ENCODE data around the gene B3GALT6. TPM values are rescaled to one million over a fixed set of nuclear protein-coding genes. Genes with fewer than 3 reads are reported as not detected.

Gene B3GALT6
- polyA plus RNA-seq, 1 experiment: 20.9 TPM

DNA sequence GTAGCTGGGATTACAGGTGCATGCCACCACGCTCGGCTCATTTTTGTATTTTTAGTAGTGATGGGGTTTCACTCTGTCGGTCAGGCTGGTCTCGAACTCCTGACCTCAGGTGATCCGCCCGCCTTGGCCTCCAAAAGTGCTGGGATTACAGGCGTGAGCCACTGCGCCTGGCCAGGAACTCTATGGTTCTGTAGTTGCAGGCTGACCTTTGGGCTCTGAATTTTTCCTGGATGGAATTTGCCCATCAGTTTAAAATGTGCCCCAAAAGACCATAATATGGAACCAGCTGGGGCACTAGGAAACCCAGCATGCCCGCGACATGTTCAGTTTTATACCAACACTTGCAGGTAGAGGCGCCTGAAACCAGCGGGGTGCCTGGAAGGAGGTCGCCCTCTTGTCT, 46.6 kb downstream of the B3GALT6 start:
- H3K36me3 ChIP-seq (ENCODE audit: control insufficient read depth, insufficient read depth, low read length): no peaks in the 10 kb centered on the region
- DNase-seq (ENCODE audit: low read depth): no peak
- POLR2A ChIA-PET: interaction anchor here (0.6 kb wide), 1 partner anchor 122 kb away, joined by 4 read pairs; no protein-coding TSS in a partner anchor
- H3K27me3 ChIP-seq (ENCODE audit: control insufficient read depth, insufficient read depth, low read length): no peaks in the 10 kb centered on the region
- CTCF ChIA-PET: interaction anchor here (0.7 to 1.6 kb wide), 3 partner anchors 11 to 156 kb away, joined by 3 to 4 read pairs (median 4); no protein-coding TSS in a partner anchor
- no peak overlapping the region for H3K4me3 ChIP-seq (ENCODE audit: low read depth, low read length)
- TF ChIP-seq, protein P1, sequence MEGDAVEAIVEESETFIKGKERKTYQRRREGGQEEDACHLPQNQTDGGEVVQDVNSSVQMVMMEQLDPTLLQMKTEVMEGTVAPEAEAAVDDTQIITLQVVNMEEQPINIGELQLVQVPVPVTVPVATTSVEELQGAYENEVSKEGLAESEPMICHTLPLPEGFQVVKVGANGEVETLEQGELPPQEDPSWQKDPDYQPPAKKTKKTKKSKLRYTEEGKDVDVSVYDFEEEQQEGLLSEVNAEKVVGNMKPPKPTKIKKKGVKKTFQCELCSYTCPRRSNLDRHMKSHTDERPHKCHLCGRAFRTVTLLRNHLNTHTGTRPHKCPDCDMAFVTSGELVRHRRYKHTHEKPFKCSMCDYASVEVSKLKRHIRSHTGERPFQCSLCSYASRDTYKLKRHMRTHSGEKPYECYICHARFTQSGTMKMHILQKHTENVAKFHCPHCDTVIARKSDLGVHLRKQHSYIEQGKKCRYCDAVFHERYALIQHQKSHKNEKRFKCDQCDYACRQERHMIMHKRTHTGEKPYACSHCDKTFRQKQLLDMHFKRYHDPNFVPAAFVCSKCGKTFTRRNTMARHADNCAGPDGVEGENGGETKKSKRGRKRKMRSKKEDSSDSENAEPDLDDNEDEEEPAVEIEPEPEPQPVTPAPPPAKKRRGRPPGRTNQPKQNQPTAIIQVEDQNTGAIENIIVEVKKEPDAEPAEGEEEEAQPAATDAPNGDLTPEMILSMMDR (IDR thresholded peaks at IDR 0.05; ENCODE audit: insufficient read depth, low read depth, low read length): no peak

DNA sequence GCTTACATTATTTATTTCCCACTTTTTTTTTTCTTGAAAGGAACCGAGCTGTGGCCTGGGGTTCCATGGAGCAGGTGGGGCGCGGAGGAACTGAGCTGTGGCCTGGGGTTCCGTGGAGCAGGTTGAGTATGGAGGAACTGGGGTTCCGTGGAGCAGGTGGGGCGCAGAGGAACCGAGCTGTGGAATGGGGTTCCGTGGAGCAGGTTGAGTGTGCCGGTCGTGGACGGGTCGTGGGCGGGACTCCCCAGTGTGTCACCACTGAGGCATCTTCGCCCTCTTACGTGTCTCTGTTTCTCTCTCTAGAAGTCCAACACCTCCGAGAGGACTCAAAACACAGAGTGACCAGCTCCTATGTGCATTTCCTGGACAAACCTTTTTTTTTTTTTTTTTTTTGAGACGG, 47.0 kb downstream of the B3GALT6 start:
- DNase-seq (ENCODE audit: low read depth): no peak
- ChIA-PET CTCF (interaction anchor here (0.7 to 1.6 kb wide), 3 partner anchors 11 to 157 kb away, joined by 3 to 4 read pairs (median 4); no protein-coding TSS in a partner anchor), POLR2A (interaction anchor here (0.6 kb wide), 1 partner anchor 122 kb away, joined by 4 read pairs; no protein-coding TSS in a partner anchor)
- H3K36me3 ChIP-seq (ENCODE audit: control insufficient read depth, insufficient read depth, low read length): no peaks in the 10 kb centered on the region
- no peaks in the 10 kb centered on the region for H3K27me3 ChIP-seq (ENCODE audit: control insufficient read depth, insufficient read depth, low read length)
- TF ChIP-seq, protein P1 (IDR thresholded peaks at IDR 0.05; ENCODE audit: insufficient read depth, low read depth, low read length): no peak
- H3K4me3 ChIP-seq (ENCODE audit: low read depth, low read length): no peak overlapping the region

DNA sequence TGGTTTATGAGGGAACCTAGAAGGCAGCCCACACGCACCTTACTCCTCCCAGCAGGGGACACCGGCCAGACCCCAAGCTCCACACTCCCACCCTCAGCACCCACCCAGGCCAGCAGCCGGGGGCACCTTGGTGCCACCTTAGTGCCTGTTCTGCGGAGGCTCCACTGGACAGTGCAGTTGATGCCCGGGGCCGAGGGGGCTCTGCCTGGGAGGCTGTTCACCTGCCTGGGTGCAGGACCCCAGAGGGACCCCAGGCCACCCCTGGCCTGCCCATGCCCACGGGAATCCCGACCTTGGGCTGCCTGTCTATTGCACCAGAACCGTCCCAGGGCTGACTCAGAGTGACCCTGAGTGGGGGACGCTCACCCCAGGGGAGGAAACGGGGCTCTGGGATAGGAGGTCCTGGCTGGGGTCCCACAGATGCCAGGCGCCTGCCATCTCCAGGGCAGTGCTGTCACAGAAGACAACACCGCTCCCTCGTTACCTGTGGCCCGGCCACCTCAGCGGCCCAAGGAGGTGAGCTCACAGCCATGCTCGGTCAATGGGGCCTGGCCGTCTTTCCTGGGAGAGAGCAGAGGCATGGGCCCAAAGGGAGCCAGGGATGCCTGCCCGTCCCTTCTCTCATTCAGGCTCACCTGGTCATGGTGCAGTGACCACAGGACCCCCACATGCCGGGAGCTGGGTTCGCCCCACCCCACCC, 48.9 kb downstream of the B3GALT6 start:
- no peak overlapping the region for H3K4me3 ChIP-seq (ENCODE audit: low read depth, low read length)
- H3K27me3 ChIP-seq (ENCODE audit: control insufficient read depth, insufficient read depth, low read length): no peaks in the 10 kb centered on the region
- ChIA-PET CTCF (interaction anchor here (1.0 kb wide), 1 partner anchor 159 kb away, joined by 3 read pairs; no protein-coding TSS in a partner anchor), POLR2A (no interaction called here)
- H3K36me3 ChIP-seq (ENCODE audit: control insufficient read depth, insufficient read depth, low read length): no peaks in the 10 kb centered on the region
- DNase-seq (ENCODE audit: low read depth): no peak
- TF ChIP-seq, protein P1 (IDR thresholded peaks at IDR 0.05; ENCODE audit: insufficient read depth, low read depth, low read length): no peak

DNA sequence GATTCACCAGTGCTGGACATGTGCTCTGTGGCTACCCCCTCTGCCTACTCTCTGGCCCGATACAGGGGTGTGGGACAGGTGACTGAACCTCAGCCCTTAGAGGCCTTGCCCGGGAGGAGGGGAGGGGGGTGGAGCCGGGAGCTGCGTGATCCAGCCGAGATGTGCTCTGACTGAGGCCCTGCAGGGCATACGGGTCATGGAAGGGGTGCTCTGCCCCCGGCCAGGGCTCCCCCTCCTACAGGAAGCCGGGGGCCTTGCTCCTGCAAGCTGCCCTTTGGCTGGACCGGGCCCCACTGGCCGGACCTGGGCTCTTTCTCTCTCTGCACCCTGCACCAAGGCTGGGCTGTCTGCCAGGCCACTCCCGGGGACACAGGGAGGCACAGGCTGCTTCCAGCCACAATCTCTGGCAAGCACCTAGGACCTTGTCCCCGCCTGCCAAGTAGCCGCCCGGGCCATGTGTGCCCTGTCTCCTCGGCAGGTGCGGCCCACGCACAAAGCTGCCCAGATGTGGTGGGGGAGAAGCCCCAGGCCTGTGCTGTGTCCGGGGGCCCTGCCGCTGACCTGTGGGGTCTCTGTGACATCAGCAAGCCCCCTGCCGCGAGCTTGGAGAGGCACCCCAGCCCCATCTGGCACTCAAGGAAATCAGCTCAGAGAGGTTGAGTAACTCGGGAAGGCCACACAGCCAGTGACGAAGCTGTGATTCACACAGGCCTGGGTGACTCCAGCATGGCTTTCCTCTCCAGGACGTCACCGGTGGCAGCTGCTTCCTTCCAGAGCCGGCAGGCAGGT, 49.7 kb downstream of the B3GALT6 start:
- Histone ChIP-seq H3K4me3 (ENCODE audit: low read depth, low read length) (no peak overlapping the region), H3K27me3 (ENCODE audit: control insufficient read depth, insufficient read depth, low read length) (no peaks in the 10 kb centered on the region), H3K36me3 (ENCODE audit: control insufficient read depth, insufficient read depth, low read length) (no peaks in the 10 kb centered on the region)
- DNase-seq (ENCODE audit: low read depth): no peak
- TF ChIP-seq, protein P1 (IDR thresholded peaks at IDR 0.05; ENCODE audit: insufficient read depth, low read depth, low read length): no peak
- CTCF ChIA-PET: interaction anchor here (0.8 to 1.0 kb wide), 2 partner anchors 8 to 159 kb away, joined by 3 to 5 read pairs; no protein-coding TSS in a partner anchor
- POLR2A ChIA-PET: no interaction called here

DNA sequence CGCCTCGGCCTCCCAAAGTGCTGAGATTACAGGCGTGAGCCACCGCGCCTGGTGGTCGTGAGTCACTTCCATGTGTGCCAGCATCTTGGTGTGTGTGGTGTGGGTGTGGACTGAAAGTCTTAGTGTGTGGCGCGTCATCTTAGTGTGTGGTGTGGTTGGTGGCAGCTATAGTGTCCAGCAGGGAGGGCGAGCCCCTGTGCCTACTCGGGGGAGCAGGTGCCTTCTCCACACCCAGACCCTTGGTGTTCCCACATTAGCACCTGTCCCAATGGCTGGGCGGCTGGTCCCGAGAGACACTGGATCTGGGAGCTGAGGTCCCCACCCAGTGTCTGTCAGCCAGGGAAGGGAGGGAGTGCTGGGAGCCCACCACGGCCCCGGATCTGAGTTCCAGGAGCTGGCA, 51.0 kb downstream of the B3GALT6 start:
- no peaks in the 10 kb centered on the region for H3K36me3 ChIP-seq (ENCODE audit: control insufficient read depth, insufficient read depth, low read length)
- TF ChIP-seq, protein P1 (IDR thresholded peaks at IDR 0.05; ENCODE audit: insufficient read depth, low read depth, low read length): no peak
- DNase-seq (ENCODE audit: low read depth): no peak
- CTCF ChIA-PET: interaction anchor here (0.7 to 1.2 kb wide), 2 partner anchors 13 to 161 kb away, joined by 3 read pairs; no protein-coding TSS in a partner anchor
- POLR2A ChIA-PET: no interaction called here
- H3K4me3 ChIP-seq (ENCODE audit: low read depth, low read length): no peak overlapping the region
- no peaks in the 10 kb centered on the region for H3K27me3 ChIP-seq (ENCODE audit: control insufficient read depth, insufficient read depth, low read length)
